Measurements from ENCODE around the gene PAPPA2. TPM values are rescaled to one million over a fixed set of nuclear protein-coding genes. Genes with fewer than 3 reads are reported as not detected.

PAPPA2 gene
- total RNA-seq, 1 experiment from 2014 or later = 2.1 TPM

GRCh38 chr1:176854758-176855745 lies 392.1 kb downstream of the PAPPA2 start:
- no peak for DNase-seq (ENCODE audit: low spot score)

- DNase-seq (ENCODE audit: low spot score) = peak; percentile 37
These were observed 394.7 kb downstream of the PAPPA2 start for GRCh38 chr1:176857632-176858031.

GRCh38 chr1:176858433-176858916 lies 395.5 kb downstream of the PAPPA2 start:
- DNase-seq (ENCODE audit: low spot score) = peak; percentile 25

DNA sequence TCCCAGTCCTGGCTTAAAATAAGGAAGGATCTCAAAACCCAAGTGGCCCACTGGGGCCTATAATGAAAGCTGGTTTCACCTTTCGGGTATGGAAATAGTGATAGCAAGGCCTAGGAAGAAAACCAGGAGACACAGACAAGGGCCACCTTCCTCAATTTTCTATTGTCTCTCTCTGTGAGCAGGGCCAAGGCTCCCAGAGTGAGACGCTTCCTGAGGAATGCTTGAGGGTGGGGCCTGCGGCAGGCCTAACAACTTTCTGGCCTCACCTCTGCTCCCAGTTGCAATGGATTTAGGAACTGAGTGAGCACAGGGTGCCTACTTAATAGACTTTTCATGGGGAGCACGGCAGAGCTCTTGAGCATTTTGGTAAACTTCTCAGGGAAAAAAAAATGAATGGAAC lies 400.6 kb downstream of the PAPPA2 start:
- no peak for DNase-seq (ENCODE audit: low spot score)

- DNase-seq (ENCODE audit: low spot score) = no peak
These were observed 401.2 kb downstream of the PAPPA2 start for GRCh38 chr1:176864211-176864610.

DNA sequence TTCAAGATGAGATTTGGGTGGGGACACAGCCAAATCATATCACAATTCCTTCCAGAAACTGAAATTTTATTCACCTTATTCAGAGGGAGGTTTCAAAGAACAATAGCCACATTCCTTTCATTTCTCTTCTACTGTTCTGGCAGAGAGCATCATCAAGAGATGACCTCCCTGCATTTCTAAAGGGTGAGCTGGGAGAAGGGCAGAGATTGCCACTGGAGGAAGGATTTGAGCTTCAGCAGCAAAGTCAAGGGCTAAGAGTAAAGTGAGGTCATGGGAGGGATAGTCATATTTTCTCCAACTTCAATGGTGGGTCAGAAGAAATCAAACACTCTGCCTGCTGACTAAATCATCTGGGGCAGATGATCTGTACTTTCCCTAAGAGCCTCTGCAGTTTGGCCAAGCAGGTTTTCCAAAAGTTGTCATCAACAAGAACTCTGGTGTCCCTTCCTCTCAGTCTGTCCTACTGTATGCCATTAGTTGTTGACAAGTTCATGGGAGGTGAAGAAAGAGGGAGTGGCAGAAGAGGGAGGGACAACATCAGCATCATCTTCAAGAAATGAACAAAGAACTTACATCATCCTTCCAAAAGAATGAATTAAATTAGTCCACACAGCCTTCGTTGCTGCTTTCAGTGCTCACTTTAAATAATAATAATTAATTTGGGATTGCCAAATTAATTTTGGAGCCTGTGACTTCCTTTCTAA lies 403.2 kb downstream of the PAPPA2 start:
- DNase-seq (ENCODE audit: low spot score) = no peak

DNA sequence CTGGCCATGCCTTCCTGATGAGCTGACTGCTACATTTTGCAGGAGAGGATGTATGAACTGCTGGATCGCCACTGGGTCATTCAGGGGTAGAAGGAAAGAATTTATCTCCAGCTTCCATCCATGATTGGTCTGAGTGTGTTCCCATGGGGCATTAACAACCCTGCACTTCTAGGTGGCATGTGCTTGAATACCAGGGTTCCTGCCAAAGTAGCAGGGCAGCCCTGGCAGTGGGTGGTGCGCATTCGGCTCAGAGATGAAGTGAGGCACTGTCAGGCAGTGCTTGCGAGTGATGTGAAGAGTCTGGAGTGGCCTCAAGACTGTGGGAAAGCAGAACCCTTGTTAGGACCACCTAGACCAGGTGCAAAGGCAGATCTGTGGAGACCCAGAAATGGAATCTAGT lies 406.6 kb downstream of the PAPPA2 start:
- DNase-seq (ENCODE audit: low spot score) = no peak

DNA sequence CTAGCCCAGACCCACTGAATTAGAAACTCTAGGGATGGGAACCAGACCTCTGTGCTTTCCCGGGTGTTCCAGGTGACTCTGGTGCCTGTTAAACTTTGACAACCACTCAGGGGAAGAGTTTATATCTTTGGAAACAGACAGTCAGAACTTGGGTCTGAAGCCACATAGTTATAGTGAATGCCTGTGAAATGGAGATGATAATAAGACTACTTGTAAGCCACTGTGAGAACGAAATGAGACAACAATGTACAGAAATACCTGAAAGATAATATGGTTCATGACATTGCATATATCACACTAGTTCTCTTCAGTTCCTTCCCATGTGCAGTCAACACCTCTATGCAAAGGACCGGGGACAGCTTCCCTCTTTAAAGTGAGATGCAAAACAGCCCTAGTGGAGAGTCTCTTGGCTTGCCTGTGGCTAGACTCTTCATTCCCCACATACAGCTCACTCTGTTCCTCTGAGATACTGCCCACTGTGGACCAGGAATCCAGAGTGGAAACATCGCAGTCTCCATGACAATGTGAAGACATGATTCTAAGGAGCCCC lies 414.1 kb downstream of the PAPPA2 start:
- no peak for DNase-seq (ENCODE audit: low spot score)

- no peak for DNase-seq (ENCODE audit: low spot score)
These were observed 414.6 kb downstream of the PAPPA2 start for GRCh38 chr1:176877557-176877956.

DNA sequence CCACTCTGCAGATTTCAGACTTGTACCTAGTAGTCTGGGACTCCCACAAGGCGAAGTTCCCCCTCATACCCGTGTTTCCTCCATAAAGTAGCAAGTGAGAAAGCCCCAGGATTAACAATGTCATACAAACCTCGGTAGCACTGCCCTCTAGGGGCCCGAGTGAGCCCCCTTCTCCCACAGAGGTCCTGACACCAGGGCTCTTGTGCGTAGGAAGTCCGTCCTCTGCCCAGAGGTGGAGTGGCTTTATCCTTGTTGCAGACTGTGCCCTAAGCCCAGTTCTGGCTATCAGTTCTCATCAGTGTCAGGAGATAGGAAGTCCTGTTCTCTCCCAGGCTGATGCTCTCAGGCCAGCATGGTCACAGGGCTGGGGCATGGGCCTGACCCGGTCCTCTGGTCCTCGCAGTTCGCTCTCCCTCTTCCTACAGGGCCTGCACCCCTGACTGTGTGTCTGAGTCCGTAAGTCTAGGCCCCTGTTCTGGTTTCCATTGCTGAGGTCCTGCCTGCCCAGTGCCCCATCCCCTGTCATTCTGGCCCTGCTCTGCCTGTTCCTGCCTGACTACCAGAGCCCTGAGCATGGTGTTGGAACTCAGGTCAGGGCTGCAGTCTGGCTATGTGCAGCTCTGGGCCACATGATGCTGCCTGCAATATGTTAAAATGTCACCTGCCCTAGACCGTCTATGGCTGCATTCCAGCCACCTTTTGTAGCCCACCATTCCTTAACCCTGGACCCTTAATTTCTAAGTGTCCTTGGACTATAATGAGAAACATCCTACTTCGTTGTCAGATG lies 416.0 kb downstream of the PAPPA2 start:
- no peak for DNase-seq (ENCODE audit: low spot score)

- no peak for DNase-seq (ENCODE audit: low spot score)
These were observed 417.0 kb downstream of the PAPPA2 start for GRCh38 chr1:176879784-176880620.

DNA sequence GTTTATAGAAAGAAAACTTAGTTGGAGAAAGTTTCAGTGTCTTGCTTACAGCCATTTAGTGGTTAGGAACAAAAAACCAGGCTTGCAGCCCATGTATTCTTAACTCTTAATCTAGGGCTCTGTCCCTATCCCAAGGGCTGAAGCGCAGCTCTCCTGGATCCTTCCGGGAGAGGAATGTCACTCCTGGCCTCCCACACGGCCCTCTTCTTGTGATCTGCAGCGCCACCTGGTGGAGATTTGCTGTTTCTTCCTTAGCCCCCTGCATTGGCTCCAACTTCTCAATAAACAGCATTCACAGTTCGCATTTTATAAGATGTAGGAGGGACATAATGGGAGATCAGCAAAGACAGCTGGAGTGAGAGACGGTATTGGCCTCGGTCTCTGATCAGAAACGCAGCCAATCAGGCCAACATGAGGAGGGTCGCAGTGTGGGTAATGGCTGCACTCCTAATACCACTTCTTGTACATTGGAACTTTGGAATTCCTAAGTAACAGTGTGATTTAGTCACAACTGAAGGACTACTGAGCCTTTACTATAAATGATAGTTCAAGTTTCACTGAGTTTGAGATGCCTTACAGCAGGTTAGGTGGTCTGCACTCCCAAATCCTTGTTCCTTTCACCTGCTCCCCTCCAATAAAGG lies 418.1 kb downstream of the PAPPA2 start:
- DNase-seq (ENCODE audit: low spot score) = peak; percentile 64

GRCh38 chr1:176884286-176884685 lies 421.3 kb downstream of the PAPPA2 start:
- DNase-seq (ENCODE audit: low spot score) = no peak

GRCh38 chr1:176884911-176885310 lies 421.9 kb downstream of the PAPPA2 start:
- no peak for DNase-seq (ENCODE audit: low spot score)

- DNase-seq (ENCODE audit: low spot score) = no peak
These were observed 422.4 kb downstream of the PAPPA2 start for GRCh38 chr1:176885341-176885740.

GRCh38 chr1:176885751-176886150 lies 422.8 kb downstream of the PAPPA2 start:
- DNase-seq (ENCODE audit: low spot score) = no peak

- DNase-seq (ENCODE audit: low spot score) = no peak
These were observed 425.6 kb downstream of the PAPPA2 start for GRCh38 chr1:176888471-176889032.

GRCh38 chr1:176893625-176894352 lies 430.8 kb downstream of the PAPPA2 start:
- DNase-seq (ENCODE audit: low spot score) = no peak

GRCh38 chr1:176894450-176894849 lies 431.5 kb downstream of the PAPPA2 start:
- no peak for DNase-seq (ENCODE audit: low spot score)
